Hematopoietic multipotent progenitor cell treated with erythropoietin and hydrocortisone succinate and interleukin-3 and kit ligand, for 17 days (in vitro differentiated cells): ENCODE data around the gene KCTD16.

Experiments
- DNase-seq: peaks from one replicate; pipeline ENCODE4 v3.0.0-alpha.2; 2015; ENCODE audit warnings: low spot score

Gene KCTD16

DNA sequence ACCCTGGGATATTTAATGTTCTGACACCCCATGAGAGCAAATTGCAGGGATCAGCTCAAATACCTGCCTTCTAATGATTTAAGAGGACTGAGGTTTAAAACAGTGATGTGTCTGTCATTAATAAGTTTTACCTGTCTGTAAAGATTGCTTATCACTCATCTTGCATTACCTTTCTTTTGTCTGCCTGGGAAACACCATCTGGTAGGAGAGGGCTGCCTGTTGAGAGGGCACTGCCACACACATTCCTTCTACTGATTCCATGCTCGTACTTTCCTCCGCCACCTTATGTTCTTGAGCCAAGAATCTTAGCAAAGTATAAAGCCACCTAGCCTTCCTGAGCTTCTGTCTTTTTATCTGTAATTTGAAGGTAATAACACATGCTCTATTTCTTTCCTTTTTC, 118.6 kb downstream of the KCTD16 start:
- no peak for DNase-seq

DNA sequence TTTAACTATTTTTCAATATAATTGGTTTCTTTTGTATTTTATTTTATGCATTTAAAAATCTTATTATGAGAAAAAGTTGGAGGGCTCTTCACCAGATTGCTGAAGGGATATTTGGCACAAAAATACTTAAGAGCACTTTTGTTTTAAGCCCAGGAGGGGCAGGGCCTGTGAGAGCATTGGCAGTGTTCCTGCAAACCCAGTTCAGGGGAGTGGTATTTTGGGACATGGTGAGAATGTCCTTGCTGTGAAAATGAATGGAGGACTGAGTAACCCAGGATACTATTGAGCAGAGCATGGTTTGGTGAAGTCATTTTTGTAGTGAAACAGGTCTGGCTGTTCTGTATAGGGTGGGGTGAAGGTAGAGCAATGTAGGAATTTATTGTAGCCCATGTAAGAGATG, 121.4 kb downstream of the KCTD16 start:
- no peak for DNase-seq

DNA sequence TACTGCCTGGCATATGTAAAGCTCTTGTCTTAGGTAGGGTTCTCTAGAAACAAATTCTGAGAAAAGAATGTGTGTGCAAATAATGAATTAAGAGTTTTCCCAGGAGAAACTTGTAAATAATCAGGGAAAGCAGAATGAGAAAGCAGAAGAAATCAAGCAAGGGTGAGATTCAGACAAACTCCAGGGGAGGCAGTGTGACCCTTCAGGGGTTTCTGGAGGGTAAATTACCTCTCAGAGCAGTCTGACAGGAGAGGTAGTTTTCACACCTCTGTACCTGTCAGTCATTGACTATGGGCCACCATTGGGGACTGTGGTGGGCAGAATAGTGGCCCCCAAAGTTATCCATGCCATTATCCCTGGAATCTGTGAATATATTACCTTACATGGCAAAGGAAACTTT, 124.6 kb downstream of the KCTD16 start:
- DNase-seq: no peak

DNA sequence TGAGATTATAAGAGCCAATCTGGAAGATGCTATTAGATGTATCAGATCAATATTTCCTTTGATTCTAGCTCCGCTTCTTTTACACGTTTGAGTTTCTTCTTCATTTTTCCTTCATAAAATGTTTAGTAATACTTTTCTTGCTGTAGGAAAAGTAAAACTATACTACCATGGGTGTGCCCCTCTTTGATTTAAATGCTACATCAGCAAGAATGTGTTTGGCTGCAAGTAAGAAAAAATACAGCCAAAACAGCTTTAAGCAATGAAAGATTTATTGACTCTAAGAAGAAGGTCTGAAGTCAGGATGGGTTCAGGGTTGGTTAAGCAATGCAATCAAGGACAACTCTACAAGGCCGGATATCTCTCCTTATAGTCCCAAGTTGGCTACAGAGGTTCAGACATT, 126.4 kb downstream of the KCTD16 start:
- no peak for DNase-seq

DNA sequence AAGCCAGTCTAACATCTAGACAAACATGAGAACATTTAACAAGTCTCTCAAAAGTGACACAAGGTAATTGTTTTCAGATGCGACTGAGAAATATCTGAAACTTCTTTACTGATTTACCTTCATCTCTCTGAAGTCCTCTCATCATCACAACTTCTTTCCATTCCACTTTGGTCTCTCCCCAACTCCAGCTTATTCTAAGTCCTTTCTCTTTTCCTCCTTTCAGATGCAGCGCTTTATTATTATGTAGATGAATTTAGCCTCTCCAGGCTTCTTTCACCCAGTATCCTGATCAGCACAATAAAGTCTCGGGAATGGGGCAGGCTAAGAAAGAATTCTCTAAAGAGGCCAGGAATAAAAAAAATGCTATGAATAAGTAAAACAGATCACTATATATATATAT, 128.0 kb downstream of the KCTD16 start:
- no peak for DNase-seq

DNA sequence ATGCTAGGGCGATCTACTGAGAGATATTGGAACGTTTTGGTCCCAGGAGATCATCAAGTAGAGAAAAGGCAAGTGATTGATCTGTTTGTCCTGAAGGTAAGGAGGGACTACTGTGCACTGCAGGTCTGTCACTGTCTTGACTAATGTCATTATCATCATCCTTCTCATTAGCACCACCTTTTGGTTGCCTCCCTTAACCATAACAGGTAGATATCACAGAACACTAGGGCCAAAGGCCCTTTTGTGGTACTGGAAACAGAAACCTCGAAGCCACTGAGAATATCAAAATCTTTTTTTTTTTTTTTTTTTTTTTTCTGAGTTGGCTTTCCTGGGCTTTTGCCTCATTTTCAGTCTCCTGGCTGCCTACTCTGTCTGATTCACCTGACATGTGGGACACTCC, 134.0 kb downstream of the KCTD16 start:
- DNase-seq: no peak

DNA sequence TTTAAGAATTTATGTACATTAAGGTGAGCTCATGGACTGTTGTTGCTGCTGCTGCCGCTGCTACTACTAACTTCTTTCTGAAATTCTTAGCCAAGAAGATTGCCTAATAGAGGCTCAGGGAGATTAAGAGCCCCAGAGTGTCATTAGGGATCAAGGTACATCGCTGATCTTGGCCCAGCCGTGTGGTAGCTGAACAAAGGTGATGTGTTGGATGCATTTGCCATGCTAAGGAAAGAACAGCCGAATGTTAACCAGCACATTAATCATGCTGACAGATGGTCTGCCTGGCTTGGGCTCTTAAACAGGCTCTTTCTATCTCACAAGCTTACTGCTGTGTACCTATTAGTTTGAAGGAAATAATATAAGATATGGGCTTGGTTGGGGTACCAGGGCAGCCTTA, 137.1 kb downstream of the KCTD16 start:
- no peak for DNase-seq

DNA sequence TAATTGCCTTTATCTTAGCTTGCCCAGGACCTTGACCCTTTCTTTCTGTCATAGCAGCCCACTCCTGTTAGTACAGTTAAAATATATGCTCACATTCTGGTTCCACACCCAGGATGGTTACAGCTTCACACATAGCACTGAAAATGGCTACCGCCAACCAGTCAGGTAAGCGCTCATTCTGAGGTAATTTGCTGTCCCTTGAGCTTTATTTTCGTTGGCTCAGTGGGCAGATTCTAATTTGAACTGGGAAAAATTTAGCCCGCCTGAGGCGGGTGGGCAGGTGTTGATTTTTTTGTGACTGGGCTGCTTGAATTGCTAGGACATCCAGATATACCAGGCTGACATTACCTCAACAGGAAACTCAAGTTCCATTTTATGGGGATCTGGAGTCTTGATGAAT, 137.5 kb downstream of the KCTD16 start:
- no peak for DNase-seq

DNA sequence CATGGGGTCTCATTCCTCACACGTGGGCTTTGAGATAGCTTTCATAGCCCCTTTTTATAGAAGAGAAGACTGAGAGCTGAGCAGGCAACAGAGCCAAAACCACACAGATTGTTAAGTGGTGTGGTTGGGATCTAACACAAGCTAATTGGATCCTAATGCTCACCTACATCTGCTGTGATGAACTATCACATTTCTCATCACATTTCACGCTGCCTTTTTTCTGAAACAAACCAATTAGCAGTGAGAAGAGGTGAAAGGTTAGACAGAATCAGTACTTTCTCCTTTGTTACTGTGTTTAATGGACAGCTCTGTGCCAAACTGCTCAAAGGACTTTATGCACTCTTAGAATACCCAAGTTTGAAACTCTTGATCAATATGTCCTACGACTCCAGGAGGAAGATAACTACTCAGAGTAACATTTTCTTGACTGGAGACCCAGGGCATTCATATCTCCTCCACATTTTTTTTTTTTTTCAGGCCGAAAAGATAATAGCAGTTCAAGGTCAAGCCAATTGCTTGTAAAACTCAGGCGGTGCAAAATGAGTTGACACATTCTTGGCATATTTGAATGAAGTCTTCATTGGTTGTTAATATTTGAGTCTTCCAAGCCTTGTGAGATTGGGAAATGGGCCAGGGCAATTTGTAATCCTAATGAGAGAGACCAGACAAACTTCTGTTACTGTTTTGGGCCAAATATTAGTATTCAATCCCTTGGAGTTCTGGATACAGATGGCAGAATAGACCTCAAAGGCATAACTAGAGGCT, 138.4 kb downstream of the KCTD16 start:
- DNase-seq: no peak

DNA sequence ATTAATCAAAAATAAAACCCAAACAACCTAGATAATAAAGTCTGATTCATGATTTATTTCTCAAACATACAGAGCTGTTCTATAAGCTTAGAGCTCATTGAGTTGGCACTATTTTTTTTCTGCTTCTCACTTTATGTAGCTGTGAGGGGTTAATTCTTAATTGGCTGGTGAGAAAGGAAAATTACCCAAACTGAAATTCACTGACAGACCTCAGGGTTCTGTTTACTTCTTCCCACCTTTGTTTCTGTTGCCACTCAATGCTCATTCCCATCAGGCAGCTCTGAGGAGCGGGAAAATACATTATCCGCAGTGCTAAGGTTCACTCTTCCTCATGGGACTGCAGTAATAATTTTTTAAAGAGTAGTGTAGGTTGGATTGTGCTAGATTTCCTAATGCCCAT, 139.9 kb downstream of the KCTD16 start:
- DNase-seq: no peak

DNA sequence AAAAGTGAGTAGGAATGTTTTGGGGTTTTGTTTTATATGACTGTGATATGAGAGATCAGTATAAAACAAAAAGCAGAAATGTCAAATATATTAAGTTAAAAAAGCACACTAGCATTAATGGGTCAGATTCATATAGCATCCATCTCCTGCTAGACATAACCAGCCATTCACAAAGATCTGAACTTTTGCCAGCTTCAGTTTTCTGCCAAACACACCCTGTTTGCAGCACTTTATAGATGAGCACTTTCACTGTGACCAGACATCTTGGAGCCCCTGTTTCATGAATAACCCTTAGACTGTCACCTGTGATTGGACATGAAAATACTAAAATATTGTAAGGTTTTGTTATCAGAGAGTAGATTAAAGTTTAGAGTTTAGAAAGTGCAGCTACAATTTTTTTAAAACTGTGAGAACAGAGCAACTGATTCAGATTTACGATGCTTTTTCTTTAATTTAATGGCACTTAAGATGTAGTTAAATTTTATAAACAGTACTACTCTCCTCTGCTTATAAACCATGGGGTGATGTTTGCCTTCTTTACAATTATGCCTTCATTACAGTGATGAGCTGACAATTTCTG, 142.6 kb downstream of the KCTD16 start:
- DNase-seq: no peak

DNA sequence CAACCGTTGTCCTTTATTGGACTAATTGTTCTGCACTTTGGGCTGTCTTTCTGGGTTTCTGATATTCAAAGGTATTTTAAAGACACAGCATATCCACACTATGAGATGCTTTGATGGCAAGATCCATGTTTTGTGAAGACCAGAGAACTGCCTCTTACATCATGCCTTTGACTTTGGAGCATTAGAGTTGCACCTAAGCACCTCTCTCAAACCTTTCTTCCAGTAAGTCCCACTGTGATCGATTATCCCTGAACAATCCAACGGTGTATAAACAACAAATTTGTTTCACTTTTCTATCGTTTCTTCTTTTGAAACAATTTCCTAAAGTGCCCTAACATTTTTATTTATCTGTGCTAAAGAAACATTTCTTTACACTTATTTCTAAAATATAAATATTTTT, 144.4 kb downstream of the KCTD16 start:
- no peak for DNase-seq

DNA sequence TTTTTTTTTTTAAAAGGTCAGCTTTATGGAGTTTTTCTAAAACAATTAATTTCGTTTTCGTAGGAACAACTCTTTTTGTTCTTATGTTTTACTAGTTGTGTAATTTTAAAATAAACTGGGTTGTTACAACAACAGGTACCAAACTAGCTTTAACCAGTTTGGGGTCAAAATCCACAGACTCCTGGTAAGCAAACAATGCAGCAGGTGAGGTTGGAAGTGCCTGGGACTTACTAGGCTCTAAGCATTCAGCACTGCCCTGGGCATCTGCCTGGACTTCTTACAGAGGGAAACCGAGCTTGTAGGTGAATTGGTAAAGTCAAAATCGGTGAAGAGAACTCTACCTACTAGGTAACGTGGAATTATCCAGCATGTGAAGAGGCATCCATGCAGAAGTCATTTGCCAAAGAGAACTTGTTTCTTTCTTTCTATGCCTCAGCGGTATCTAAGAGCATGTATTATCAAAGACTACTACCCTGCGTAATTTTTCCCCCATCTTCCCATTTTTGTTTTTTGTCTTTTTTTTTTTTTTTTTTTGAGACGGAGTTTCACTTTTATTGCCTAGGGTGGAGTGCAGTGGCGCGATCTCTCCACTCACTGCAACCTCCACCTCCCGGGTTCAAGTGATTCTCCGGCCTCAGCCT, 145.4 kb downstream of the KCTD16 start:
- no peak for DNase-seq

DNA sequence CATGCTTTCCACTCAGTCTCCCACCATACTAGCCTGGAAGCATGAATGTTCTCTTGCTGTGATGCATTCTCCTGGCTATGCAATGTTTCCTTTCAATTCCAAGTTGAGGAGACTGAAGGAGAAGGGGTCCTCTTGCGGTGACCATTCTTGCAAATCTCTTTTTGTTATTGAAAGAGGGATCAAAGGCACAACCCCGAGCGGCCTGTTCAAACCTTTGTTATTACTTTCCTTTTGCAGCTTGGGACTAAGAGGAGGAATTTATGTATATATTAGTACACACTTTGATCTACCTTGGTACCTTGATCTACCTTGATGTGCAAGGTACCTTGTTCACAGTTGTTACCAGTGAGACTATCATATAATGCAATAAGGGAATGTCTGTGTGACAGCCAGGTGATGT, 147.3 kb downstream of the KCTD16 start:
- DNase-seq: no peak

DNA sequence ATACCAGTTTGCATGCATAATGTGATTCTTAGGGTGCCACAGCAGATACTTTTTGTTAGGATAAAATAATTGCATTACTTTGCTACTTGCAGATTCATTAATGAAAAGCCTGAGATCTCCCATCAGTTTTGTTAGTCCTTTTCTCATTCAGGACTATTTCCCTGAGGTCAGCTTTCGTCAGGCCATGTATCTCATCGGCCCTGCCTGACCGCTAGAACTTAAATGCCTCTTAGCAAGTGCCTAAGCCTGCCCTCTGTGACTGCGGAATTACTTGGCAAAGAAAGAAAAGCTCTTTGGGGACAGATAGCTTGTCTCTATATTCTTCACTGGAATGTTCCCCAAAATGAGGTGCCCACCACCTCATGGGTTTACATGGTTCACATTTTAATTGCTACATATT, 147.8 kb downstream of the KCTD16 start:
- DNase-seq: no peak

DNA sequence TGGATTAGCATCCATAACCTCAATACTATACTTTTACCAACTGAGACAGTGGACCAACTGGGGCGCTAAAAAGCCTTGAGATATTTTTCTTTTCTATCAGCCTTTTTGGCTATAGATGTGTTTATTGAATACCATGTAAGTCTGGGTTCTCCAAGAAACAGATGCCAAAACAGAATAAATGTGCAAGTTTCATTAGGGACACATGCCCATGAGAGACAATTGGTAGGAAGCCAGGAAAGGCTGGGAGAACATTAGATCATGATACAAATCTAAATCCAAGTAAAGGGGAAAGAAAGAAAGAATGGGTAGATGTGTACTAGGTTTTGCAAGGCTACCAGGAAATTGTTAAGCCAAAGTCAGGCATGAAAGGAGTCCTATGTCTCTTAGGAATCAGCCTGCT, 152.5 kb downstream of the KCTD16 start:
- no peak for DNase-seq

DNA sequence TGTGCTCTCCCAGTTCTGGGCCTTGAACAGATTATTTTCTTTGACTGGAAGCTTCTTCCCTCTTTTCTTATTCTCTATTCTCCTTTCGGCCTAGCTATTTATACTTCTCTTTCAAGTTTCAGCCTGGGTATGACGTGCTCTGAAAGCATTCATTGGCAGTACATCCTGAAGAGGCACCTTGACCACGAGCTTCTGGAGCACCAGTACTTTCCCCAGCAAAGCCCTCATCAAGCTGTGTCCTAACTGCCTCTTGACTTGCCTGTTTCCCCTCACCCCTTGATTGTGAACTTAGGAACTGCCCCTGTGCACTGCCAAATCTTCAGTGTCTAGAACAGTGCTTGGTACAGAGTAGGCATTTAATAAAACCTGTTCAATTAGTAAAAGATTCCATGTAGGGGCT, 154.9 kb downstream of the KCTD16 start:
- no peak for DNase-seq

DNA sequence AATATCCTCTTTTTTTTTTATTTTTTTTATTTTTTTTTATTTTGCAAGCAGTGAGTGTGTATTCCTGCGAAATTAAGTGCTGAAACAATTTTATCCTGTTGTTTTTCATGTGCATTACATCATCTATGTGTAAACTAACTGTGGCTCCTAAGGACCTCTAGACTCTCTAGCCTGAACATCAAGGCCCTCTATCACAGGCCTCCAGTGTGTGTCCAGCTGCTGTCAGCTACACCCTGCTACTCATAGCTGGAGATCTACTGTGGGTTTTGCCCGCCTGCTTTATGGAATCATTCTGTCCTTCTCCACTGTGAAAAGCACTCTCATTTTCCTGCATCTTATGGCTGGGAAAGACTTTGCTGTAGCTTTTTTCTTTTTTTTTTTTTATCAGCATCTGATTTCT, 157.8 kb downstream of the KCTD16 start:
- no peak for DNase-seq

DNA sequence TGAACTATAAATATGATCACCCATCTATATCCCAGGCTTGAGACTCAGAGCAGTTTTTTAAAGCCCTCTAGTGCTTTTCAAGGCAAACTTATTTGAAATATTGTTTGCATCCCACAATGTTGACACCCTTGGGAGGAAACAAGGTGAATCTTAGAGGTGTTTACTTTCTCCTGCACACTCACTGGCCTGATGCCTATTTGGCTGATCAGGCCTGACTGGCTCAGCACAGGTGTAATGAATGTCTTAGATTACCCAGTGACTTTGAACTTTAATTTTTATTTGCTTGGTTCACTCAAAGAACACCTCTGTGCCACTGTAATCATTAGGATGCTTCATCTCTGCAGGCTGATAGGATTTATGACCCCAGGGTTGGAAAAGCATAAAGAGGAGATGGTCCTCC, 158.3 kb downstream of the KCTD16 start:
- DNase-seq: no peak

DNA sequence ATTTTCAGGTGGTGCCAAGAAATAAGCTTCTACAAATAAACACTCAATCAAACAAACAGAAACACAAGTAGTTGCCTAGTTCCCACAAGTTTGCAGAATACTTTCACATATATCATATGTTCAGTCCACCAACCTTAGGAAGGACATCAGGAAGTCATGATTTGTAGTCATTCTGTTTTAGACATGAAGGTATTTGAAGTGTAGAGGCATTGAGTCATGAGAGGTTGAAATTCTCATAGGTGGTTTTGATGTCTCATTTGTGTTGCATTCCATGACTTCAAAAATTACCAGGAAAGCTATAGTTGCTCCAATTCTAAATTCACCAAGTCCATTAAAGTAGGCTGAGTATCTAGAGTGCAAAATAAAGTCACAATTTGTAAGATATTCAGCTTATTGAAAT, 159.0 kb downstream of the KCTD16 start:
- DNase-seq: no peak

DNA sequence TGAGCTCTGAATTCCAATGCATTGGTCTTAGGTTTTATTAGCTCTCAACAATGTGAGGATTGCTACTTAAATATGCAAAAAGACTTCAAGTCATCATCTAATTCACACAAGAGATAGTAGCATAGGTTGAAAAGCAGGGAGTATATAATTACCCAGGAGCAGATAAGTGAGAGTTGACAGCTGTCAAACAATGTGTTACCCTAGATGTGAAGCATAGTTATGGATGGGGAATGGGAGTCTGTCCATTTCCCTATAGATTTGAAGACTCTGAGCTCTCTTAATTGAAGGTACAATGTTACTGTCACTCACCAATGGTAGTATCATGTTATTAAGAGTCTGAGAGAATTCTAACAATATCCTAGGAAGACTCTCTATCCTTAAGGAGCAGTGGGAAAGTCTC, 160.7 kb downstream of the KCTD16 start:
- no peak for DNase-seq

DNA sequence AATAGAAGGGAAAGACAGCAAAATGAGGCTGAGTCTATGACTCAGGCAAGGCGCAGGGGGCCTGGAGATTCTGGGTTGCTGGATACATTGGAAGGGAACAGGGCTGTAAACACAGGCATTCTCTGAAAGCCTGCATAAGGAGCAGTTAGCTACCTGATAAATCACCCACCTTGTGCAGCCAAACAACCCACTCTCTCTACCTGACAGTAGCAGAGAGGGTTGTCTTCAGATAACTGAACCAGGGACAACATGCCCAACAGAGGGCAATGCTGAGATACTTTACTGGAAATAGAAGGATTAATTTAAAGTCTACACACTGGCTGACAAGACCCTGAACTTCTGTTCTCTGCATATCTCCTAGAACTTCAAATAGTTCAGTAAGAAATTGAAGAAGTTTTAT, 161.6 kb downstream of the KCTD16 start:
- no peak for DNase-seq

DNA sequence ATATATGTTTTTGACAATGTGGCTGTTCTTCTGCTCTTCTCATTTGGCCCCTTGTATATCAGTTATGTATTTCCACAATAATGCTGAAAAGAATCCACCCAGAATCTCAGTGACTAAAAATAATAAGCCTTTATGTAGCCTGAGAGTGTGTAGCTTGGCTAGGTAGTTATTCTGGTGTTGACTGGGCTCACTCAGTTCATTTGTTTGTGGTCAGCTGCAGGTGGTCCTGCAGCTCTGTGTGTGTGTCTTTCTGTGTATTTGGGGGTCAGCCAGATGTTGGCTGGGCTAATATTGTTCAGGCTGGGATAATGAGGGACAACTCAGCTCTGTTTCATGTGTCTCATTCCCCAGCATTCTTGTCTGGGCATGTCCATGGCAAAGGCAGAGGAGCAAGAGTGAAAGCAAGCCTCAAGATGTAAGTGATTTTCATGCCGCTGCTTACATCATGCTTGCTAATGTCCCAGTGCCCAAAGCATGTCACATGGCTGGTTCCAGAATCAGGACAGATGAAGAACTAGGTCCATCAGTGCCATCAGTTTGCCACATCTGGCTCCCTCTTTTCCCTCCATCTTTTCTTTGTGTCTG, 162.8 kb downstream of the KCTD16 start:
- no peak for DNase-seq
